HG03280 (cell line): ENCODE results near the gene BPI.
"Not testable (repeated sequence)": the region's sequence is repeated elsewhere in the genome, so short reads cannot be mapped to it uniquely, and the experiment has no call there.

Experiments
- ATAC-seq: cut with Tn5 transposase; IDR thresholded peaks from one replicate; pipeline ENCODE4 v1.9.1; 2021; ENCODE audit warnings: mild to moderate bottlenecking, moderate library complexity; ENCODE audit not compliant: unreplicated experiment

The BPI gene

DNA sequence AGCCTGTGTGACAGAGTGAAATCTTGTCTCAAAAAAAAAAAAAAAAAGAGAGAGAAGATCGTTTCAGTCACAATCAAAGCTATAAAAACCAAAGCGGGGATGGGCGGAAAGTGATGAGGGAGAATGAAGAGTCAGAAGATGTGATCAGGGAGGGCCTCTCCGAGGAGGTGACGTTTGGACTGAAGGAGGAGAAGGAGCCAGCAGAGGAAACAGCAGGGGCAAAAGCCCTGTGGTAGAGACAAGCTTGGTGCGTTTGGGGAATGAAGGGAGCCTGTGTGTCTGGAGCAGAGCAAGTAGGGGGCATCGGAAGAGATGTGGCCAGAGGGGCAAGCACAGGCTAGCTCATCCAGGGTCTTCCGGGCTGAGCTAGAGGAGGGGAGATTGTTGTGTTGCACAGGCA, 27.9 kb downstream of the BPI start:
- ATAC-seq, result no peak

DNA sequence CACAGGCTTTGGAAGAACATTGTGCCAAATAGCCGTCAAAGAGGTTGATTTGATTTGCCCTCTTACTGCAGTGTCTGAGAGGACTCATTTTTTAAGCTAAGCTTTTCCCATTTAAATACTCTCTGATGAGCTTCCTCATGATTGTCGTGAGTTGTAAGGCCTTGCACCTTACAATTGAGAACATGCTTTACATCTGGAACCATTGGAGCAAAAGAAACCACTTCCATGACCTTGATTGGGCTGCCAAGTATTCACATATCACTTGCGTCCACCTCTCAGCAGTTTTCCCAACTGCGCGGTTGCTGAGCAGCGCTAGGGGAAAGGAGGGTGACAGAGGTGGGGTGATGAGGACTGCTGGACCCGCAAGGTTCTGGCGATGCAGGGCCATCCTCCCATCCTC, 30.1 kb downstream of the BPI start:
- no peak for ATAC-seq

DNA sequence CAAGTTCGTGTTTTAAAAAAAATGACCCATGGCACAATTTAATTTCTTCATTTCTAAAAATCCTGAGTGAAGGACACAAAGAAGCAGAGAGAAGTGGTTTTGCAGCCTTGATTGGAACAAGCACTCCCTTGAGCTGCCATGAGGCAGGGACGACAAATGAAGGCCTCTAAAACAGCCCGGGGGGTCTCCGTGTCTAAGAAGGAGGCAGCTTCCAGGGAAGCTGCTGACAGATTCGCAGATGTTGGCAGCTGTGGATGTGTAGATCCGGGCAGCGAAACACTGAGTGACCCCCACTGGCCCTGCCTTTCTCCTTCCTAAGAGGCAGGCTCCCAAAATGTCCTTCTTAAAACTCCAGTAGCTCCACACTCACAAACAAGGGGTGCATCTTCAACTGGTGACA, 32.8 kb downstream of the BPI start:
- no peak for ATAC-seq

DNA sequence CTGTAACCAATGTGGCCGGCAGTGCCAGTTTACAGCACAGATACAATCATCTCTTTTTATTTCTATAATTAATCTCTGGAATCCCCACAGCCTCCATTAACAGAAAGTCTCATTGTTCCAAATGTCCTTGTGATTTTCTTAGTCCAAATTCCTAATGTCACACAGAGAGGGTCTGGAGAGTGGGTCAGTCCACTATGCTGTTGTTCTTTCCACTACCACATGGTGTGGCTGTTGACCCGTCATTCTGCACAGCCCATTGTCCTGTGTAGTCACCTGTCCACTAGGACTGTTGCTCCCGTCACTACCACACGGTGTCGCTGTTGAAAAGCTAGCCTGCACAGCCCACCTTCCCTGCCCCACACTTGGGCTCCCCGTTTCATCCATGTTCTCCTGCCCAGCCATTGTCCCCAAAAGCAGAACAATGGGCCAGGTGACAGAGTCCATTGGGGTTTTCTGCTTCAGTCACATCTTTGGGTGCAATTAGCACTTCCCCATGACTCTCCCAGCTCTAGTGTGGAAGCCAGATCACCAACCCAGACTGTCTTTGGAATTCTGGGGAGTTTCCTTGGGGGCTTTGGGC, 33.7 kb downstream of the BPI start:
- ATAC-seq, result no peak

DNA sequence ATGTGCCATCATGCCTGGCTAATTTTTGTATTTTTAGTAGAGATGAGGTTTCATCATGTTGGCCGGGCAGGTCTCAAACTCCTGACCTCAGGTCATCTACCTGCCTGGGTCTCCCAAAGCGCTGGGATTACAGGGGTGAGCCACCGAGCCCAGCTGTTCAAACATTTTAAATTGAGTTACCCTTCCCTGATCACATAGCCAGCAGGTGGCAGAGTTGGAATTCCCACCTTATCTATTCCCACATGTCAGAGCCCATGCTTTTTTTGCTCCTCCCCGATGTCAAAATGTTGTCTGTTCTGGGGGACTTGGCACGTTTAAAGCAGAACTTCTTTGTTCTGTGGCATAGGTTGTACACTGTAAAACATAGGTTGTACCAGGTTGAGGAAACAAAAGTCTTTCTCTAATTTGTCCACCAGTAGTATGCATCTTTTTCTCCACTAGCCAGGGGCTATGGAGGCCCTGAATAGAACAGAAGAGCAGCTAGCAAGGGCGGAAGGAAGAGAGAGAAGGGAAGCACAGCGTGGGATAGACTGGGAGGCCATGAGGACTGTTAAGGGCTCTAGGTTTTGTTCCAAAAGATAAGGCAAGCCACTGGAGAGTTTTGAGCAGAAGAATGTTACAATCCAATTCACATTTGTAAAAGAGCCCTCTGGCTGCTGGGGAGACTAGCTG, 35.0 kb downstream of the BPI start:
- no peak for ATAC-seq

DNA sequence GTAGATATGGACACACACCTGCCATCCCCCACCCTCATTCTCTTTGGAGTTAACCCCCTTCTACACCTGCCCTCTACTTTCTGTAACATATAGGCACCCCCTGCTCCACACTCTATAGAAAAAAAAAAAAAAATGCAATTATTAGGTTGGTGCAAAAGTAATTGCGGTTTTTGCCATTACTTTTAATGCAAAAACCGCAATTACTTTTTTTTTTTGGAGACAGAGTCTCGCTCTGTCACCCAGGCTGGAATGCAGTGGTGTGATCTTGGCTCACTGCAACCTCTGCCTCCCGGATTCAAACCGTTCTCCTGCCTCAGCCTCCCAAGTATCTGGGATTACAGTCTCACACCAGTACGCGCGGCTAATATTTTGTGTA, 35.6 kb downstream of the BPI start:
- ATAC-seq, result not testable (repeated sequence)

DNA sequence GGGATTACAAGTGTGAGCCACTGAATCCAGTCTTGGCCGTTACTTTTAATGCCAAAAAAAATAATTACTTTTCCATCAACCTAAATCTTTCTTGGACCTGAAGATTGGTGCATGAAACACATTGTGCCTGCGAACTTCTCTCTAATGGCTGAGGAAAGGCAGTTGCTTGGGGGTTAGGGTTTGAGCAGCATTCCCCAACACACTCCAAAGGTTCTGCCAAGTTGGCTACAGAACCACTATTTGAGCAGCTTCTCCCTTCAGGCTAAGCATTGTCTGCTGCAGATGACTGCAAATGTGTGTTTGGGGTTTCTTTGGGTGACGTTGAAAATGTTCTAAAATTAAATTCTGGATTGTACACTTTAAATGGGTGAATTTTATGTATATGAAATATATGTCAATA, 36.0 kb downstream of the BPI start:
- ATAC-seq, result no peak

DNA sequence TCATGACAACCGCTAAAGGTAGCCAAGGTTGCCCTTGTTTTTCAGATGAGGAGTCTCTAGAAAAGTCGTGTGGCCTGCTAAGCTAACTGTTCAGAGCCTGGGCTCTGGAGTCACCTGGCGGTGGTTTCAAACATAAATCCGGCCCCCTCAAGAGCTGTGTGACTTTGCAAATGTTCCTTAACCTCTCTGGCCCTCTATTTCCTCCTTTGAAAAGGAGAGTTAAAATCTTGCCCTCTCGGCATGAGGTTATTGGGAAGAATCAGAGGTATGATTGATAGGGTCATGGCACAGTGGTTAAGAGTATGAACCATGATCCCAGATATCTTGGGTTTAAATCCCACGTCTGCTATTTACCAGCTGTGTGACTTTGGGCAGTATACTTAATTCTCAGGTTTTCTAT, 36.7 kb downstream of the BPI start:
- ATAC-seq, result no peak

DNA sequence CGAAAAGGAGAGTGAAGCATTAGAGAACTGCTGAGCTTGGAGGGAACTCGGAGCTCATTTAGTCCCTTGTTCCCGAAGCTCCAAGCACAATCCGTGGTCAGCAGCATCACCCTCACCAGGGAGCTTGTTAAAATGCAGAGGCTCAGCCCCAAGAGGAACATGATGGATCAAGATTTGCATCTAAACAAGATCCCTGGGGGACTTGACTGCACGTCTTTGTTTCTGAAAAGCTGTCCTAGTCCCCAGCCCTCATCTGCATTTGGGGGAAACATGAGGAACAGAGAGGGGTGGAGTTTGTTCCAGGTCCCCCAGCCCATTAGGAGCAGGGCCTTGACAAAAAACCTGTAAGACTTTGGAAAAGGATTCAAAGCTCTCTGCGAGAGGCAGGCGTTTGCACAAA, 38.3 kb downstream of the BPI start:
- ATAC-seq, result no peak

DNA sequence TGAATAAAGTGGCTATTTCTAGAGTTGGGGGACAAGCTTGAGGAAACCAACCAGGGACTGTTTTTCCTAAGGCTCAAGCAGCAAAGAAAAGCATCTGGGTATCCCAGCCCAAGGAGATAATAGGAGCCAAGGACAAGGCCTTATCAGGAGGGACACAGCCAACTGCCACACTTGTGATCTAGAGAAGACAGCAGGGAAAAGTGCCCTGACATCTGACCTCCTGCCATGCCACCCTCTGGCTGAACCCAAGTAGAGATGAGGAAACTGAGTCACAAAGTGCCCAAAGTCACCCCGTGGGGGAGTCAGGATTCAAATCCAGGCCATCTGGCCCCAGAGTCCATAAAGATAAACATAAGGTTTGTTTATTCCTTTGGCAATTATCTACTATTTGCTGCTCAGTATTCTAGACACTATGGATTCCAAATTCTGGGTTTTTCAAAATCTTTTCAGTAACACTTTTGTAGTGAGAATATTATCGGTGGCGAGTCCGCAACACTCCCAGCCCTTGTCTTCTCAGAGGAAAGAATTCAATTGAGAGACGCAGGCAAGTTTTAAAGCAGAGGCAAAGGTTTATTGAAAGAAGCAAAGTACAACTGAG, 38.9 kb downstream of the BPI start:
- ATAC-seq, result no peak

DNA sequence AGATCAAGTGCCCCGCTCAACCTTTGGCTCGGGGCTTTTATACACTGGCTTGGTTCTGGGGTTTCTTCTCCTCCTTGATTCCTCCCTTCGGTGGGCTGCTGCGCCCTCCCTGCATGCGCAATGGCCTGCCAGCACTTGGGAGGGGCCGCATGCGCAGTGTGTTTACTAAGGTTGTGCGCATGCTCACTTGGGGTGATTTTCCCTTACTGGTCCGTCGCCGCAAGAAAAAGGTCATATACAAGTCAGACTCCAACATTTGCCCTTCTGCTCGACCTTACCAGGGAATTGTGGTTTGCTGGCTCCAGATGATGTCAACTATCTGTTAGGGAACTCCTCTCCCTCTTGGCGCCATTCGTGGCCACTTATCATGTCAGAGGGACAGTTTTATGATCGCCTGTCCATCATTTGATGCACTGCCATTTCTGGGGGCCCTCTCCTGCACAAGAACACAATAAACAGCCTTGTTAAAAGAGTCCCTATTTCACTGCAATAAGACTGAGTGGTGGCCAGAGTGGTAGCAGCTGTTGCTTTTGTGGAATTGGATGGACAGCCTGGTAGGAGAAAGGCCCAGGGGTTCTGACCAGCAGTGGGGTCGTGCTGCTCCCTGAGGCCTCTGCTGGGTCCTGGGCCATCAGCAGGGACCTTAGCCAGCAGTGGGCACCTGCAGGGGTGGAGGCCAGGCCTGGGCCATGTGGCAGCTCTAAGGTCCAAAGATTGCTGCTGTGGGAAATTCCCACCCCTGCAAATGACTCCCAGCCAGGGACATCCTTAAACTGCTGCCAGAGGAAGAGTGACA, 39.6 kb downstream of the BPI start:
- ATAC-seq, result no peak

DNA sequence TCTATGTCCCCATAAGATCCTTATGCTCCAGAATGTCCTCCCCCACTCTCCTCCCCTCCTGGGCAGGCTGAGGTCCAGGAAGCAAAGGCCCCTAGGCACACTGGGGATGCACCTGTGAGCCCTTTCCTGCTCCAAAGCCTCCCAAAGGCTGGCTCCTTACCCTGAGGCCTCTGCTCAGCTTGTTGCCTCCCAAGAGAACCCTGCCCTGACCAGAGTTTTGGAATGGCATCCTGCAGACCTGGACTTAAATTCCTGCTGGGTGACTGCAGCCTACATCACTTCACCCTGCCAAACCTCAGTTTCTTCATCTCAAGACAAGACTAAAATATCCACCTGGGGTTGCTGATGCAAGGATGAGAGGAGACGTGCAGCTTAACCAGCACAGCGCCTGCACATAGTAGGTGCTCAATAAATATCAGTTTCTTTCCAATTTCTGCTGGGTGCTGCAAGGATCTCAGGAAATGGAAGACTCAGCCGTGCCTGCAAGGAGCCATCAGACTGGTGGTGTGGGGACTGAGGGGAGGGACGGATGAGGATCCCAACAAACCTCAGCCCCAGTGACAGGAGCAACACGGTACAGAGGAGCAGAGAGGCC, 40.2 kb downstream of the BPI start:
- ATAC-seq, result no peak

DNA sequence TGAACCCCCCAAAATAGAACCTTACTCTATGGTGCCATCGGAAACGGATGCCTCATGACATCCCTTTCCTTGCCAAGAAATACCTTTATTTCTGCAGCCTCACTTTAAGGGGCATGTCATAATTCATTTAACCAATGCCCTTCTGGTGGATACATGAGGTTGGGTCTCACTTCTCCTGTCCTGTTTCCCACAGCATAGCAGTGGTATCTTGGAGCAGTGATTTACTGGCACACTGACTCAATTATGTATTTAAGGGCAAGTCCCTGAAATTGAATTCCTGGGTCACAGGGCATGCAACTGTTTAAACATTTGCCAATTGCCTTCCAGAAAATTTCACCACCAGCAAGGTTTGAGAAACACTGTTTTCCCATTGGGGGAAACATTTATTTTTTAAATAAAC, 41.7 kb downstream of the BPI start:
- no peak for ATAC-seq

DNA sequence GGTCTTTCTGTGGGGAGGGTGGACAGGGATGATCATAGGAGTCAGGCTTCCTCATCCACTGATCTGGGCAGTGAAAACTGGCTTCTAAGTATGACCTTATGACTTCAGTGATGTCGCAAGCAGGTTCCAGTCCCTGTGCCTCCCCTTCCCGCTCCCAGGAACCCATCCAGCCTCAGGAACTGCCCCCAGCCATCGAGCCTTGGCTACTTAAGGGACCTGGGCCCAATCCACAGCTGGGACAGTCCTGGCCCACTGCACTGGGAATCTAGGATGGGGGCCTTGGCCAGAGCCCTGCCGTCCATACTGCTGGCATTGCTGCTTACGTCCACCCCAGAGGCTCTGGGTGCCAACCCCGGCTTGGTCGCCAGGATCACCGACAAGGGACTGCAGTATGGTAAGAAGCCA, 42.3 kb downstream of the BPI start, which contains the start of gene LBP:
Gene LBP, plus strand, starts transcription at position 236 of the 405 bp plus-strand sequence. Its CDS starts 35 bp downstream, at position 271.
- ATAC-seq, result no peak

DNA sequence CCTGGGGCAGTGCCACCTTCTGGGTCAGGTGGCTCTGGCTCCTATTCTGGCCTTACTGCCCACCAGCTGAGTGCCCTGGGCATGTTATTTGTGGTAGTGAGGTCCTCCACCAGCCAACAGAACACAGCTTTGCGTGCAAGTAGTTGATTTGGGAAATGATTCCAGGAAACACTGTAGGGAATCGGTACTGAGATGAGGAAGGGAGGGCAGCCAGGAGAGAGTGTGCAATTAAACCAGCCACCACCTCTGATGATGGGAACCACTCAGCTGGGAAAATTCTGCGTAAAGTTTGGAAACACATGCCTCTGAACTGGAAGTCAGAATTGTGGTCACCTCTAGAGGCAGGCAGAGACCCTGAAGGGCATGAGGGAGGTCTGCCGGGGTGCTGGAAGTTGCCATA, 42.8 kb downstream of the BPI start:
- no peak for ATAC-seq

DNA sequence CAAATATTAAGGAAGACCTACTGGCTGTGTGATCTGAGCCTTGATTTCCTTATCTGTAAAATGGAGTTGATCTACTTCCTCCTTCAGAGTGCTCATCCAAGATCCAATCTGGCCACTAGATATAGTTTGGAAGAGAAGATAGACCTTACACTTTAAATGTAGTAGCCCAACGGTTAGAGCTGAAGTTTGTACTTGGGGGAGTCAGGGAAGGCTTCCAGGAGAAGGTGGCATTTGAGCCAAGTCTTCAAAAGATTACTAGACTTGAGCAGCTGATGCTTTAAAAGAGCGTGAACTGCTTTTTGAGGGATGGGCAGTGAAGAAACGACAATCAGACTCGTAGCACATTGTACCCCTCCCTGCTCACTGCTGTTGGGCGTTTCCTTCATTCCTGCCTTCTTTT, 45.9 kb downstream of the BPI start:
- ATAC-seq, result no peak

DNA sequence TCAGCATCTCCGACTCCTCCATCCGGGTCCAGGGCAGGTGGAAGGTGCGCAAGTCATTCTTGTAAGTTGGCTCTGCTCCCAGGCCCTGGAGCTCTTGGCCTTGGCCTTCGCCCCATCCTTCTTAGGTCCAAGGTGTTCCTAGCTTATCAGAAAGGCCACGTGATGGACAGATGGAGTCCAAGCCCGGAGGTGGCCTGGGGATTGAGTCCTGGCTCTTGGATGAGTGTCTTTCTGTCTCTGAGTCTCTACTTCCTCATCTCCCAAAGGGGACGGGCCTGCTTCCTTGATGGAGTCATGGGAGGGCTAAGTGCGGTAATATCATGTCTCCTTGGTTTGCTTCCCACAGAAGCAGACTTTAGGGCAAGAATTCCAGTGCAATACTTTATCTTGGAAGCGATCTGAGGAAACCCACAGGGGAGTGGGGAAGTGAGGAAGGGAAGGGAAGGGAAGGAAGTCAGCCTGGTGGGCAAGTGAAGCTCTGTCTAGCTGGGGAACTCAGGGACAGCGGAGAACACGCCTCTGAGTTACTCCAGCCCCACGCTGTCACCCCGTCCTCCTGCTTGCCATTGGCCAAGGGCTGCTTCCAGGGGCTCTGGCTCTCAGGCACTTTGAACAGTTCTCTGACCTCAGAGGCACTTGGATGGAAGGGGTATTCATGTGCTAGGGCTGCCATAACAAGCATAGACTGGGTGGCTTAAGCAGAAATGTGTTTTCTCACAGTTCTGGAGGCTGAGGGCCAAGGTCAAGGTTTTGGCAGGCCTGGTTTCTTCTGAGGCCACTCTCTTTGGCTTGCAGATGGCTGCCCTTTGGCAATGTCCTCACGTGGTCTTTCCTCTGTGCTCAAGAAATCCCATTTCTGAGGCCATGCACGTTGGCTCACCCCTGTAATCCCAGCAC, 47.2 kb downstream of the BPI start:
- no peak for ATAC-seq

DNA sequence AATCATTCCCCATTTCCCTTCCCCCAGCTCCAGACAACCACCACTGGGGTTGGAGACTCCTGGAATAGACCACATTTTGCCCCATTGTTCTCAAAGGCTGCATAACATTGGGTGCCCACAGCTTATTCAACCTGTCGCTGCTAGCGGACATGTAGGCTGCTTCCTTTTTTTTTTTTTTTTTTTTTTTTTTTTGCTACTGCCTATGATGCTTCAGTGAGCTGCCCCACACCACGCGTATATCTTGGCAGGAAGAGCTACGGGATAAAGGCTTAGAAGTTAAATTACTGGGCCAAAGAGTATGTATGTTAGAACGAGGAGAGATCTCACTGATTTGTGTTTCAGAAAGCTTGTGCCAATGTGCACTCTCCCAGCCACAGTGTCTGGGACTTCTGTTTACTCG, 49.4 kb downstream of the BPI start:
- no peak for ATAC-seq

DNA sequence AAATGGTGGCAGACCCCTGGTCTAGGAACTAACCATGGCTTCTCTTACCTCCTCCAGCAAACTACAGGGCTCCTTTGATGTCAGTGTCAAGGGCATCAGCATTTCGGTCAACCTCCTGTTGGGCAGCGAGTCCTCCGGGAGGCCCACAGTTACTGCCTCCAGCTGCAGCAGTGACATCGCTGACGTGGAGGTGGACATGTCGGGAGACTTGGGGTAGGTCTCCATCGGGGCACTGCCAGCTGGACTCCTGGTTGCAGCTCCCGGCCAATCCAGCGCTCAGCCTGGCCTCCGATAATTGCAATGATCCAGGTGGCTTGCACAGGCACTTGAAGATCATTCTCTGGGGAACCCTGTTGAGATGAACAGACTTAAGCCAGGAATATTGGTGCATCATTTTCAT, 50.3 kb downstream of the BPI start:
- ATAC-seq, result no peak
